NCI-H2196 (cell line): ENCODE measurements around the gene COL18A1.

Experiments
- DNase-seq: peaks from one replicate; lab custom pipeline; 2025; ENCODE audit not compliant: unreplicated experiment; lab: John Stamatoyannopoulos, UW

Gene COL18A1

GRCh38 chr21:45504516-45505415 is 99.8 kb downstream of the COL18A1 start:
- DNase-seq, result no peak

- DNase-seq, result peak; percentile 82
Measured at GRCh38 chr21:45505416-45506021, 100.6 kb downstream of the COL18A1 start.

- DNase-seq, result no peak
Measured at GRCh38 chr21:45506241-45506817, 101.4 kb downstream of the COL18A1 start.

GRCh38 chr21:45506836-45507522 is 102.0 kb downstream of the COL18A1 start:
- DNase-seq, result peak; percentile 64

GRCh38 chr21:45507523-45507875 is 102.5 kb downstream of the COL18A1 start:
- no peak for DNase-seq

- no peak for DNase-seq
Measured at GRCh38 chr21:45507888-45508508, 103.0 kb downstream of the COL18A1 start.

- no peak for DNase-seq
Measured at GRCh38 chr21:45508607-45509565, 103.9 kb downstream of the COL18A1 start.

- no peak for DNase-seq
Measured at GRCh38 chr21:45509566-45510465, 104.9 kb downstream of the COL18A1 start.

GRCh38 chr21:45510466-45510955 is 105.5 kb downstream of the COL18A1 start:
- DNase-seq, result no peak

- no peak for DNase-seq
Measured at GRCh38 chr21:45511007-45511406, 106.0 kb downstream of the COL18A1 start.

GRCh38 chr21:45511661-45512431 is 106.9 kb downstream of the COL18A1 start:
- DNase-seq, result peak; percentile 25

GRCh38 chr21:45512626-45513002 is 107.6 kb downstream of the COL18A1 start:
- DNase-seq, result no peak

- DNase-seq, result peak; percentile 82
Measured at GRCh38 chr21:45513003-45513717, 108.2 kb downstream of the COL18A1 start.

GRCh38 chr21:45513741-45514310 is 108.9 kb downstream of the COL18A1 start:
- DNase-seq, result no peak

GRCh38 chr21:45514311-45515021 is 109.5 kb downstream of the COL18A1 start:
- DNase-seq, result no peak
